CD8-positive, alpha-beta memory T cell (primary cell): ENCODE results near the gene HBM. TPM values are rescaled to one million over a fixed set of nuclear protein-coding genes. Genes with fewer than 3 reads are reported as not detected.
"Not testable (repeated sequence)": the region's sequence is repeated elsewhere in the genome, so short reads cannot be mapped to it uniquely, and the experiment has no call there.

Experiments used
- CTCF ChIA-PET: fragments of 350-600 bp; sonication (Branson Sonifier 250); formaldehyde crosslinking; loops from one replicate; lab custom pipeline; 2021; ENCODE audit warnings: antibody characterized with exemption; lab: Charles Lee
- POLR2A ChIA-PET: fragments of 350-600 bp; sonication (Branson Sonifier 250); formaldehyde crosslinking; loops from one replicate; lab custom pipeline; 2021; ENCODE audit warnings: antibody characterized with exemption; lab: Charles Lee
- DNase-seq, 5 donors: peaks; one replicate each; pipeline versions ENCODE4 v3.0.0 to v3.0.0-alpha.2; 2020 to 2022; ENCODE audit warnings: mixed read lengths in 1 of 5
- H3K27ac ChIP-seq: one replicate; pipeline ENCODE4 v1.7.0; 2013; ENCODE audit warnings: low read depth, mild to moderate bottlenecking, low read length, moderate library complexity
- H3K27me3 ChIP-seq: 2 replicates; pipeline ENCODE4 v1.7.0; 2013; ENCODE audit warnings: low read length, mild to moderate bottlenecking; ENCODE audit not compliant: insufficient read depth, poor library complexity, severe bottlenecking
- H3K36me3 ChIP-seq: 2 replicates; pipeline ENCODE4 v1.7.0; 2013; ENCODE audit warnings: mild to moderate bottlenecking, low read length, moderate library complexity; ENCODE audit not compliant: insufficient read depth
- H3K4me1 ChIP-seq: 2 replicates; pipeline ENCODE4 v1.7.0; 2013; ENCODE audit warnings: mild to moderate bottlenecking, low read length, moderate library complexity; ENCODE audit not compliant: insufficient read depth
- H3K4me3 ChIP-seq: 2 replicates; pipeline ENCODE4 v1.7.0; 2013; ENCODE audit warnings: mild to moderate bottlenecking, low read length
- H3K9me3 ChIP-seq: 2 replicates; pipeline ENCODE4 v1.7.0; 2013; ENCODE audit warnings: mild to moderate bottlenecking, low read length
- H3K27ac Mint-ChIP-seq, 8 donors: one replicate each; pipeline ENCODE4 v1.8.0; 2020 to 2021; ENCODE audit warnings: mixed read lengths in 8 of 8, mild to moderate bottlenecking in 6 of 8, inconsistent platforms in 3 of 8, moderate library complexity in 3 of 8
- H3K27me3 Mint-ChIP-seq, 2 donors: one replicate each; pipeline ENCODE4 v1.8.0; 2020 to 2021; ENCODE audit warnings: mixed read lengths in 2 of 2, mild to moderate bottlenecking in 1 of 2, moderate library complexity in 1 of 2
- H3K36me3 Mint-ChIP-seq, 3 donors: one replicate each; pipeline ENCODE4 v1.8.0; 2020 to 2021; ENCODE audit warnings: mixed read lengths in 3 of 3, inconsistent platforms in 1 of 3, mild to moderate bottlenecking in 1 of 3
- H3K4me1 Mint-ChIP-seq, 3 donors: one replicate each; pipeline ENCODE4 v1.8.0; 2020 to 2021; ENCODE audit warnings: mixed read lengths in 3 of 3, inconsistent platforms in 1 of 3, mild to moderate bottlenecking in 1 of 3
- H3K4me3 Mint-ChIP-seq, 7 donors: one replicate each; pipeline ENCODE4 v1.8.0; 2020 to 2021; ENCODE audit warnings: mixed read lengths in 7 of 7, mild to moderate bottlenecking in 6 of 7, moderate library complexity in 4 of 7, inconsistent platforms in 2 of 7
- H3K9me3 Mint-ChIP-seq, 5 donors: one replicate each; pipeline ENCODE4 v1.8.0; 2020 to 2022; ENCODE audit warnings: mixed read lengths in 5 of 5, mild to moderate bottlenecking in 3 of 5, moderate library complexity in 2 of 5, inconsistent platforms in 1 of 5
- polyA plus RNA-seq: library from polyadenylated mRNA; unstranded; fragments of 300-500 nt; fragmentation: Illumina TruSeq; gene quantifications from one replicate; pipeline ENCODE4 v1.2.3, GENCODE V29; 2021
- total RNA-seq, 2 experiments: library from RNA; stranded (reverse); gene quantifications; one replicate each; pipeline ENCODE4 v1.2.3, GENCODE V29; 2021

The HBM gene
- total and polyA plus RNA-seq, 3 experiments from 2014 or later, result not detected

DNA sequence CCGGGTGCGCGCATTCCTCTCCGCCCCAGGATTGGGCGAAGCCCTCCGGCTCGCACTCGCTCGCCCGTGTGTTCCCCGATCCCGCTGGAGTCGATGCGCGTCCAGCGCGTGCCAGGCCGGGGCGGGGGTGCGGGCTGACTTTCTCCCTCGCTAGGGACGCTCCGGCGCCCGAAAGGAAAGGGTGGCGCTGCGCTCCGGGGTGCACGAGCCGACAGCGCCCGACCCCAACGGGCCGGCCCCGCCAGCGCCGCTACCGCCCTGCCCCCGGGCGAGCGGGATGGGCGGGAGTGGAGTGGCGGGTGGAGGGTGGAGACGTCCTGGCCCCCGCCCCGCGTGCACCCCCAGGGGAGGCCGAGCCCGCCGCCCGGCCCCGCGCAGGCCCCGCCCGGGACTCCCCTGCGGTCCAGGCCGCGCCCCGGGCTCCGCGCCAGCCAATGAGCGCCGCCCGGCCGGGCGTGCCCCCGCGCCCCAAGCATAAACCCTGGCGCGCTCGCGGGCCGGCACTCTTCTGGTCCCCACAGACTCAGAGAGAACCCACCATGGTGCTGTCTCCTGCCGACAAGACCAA, 6.7 kb downstream of the HBM start, which contains the start of gene HBA2:
Gene HBA2 (plus strand): TSS at position 503 of the 568 bp plus-strand sequence. CDS start 37 bp downstream, at position 540.
- peaks cover 26% of the 10 kb centered on the region for H3K27me3 ChIP-seq
- H3K4me3 Mint-ChIP-seq, result peak within 1 kb of the TSS in 4 of 7 donors; percentile 11 to 41 (median 29)
- POLR2A ChIA-PET, result not testable (repeated sequence)

DNA sequence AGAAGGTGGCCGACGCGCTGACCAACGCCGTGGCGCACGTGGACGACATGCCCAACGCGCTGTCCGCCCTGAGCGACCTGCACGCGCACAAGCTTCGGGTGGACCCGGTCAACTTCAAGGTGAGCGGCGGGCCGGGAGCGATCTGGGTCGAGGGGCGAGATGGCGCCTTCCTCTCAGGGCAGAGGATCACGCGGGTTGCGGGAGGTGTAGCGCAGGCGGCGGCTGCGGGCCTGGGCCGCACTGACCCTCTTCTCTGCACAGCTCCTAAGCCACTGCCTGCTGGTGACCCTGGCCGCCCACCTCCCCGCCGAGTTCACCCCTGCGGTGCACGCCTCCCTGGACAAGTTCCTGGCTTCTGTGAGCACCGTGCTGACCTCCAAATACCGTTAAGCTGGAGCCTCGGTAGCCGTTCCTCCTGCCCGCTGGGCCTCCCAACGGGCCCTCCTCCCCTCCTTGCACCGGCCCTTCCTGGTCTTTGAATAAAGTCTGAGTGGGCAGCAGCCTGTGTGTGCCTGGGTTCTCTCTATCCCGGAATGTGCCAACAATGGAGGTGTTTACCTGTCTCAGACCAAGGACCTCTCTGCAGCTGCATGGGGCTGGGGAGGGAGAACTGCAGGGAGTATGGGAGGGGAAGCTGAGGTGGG, 7.6 kb downstream of the HBM start:
- peaks cover 26% of the 10 kb centered on the region for H3K27me3 ChIP-seq
- peak overlapping the region in 3 of 7 donors; percentile 26 to 41 (median 32) for H3K4me3 Mint-ChIP-seq
- H3K4me1 Mint-ChIP-seq, result peaks cover 0 to 30% (median 2%) of the 10 kb centered on the region in 3 donors

More for the DNA sequence above, 6.7 kb downstream of the HBM start, which contains the start of gene HBA2:
- H3K36me3 Mint-ChIP-seq, DNase-seq, CTCF ChIA-PET, H3K27ac ChIP-seq, H3K9me3 ChIP-seq, H3K4me3 ChIP-seq, H3K36me3 ChIP-seq, H3K9me3 Mint-ChIP-seq, H3K27ac Mint-ChIP-seq, H3K4me1 ChIP-seq: not testable (repeated sequence)
- H3K4me1 Mint-ChIP-seq, result peaks cover 0 to 28% (median 2%) of the 10 kb centered on the region in 3 donors
- H3K27me3 Mint-ChIP-seq, result peaks cover 38 to 62% of the 10 kb centered on the region in 2 donors

GRCh38 chr16:173928-174769, 8.4 kb downstream of the HBM start:
- ChIA-PET CTCF (interaction anchor here (0.6 kb wide), 1 partner anchor 10 kb away, joined by 3 read pairs; no protein-coding TSS in a partner anchor), POLR2A (interaction anchor here (0.6 kb wide), 1 partner anchor 7 kb away, joined by 3 read pairs; no protein-coding TSS in a partner anchor)
- H3K36me3 ChIP-seq, H3K4me1 ChIP-seq, H3K36me3 Mint-ChIP-seq, H3K27ac ChIP-seq, H3K9me3 Mint-ChIP-seq, H3K9me3 ChIP-seq, H3K4me3 ChIP-seq, DNase-seq, H3K27ac Mint-ChIP-seq: not testable (repeated sequence)
- Mint-ChIP-seq H3K4me1 (peaks cover 0 to 30% (median 2%) of the 10 kb centered on the region in 3 donors), H3K4me3 (peak overlapping the region in 5 of 7 donors; percentile 19 to 61 (median 46)), H3K27me3 (peaks cover 38 to 60% of the 10 kb centered on the region in 2 donors)
- peaks cover 28% of the 10 kb centered on the region for H3K27me3 ChIP-seq

More for the DNA sequence above, 7.6 kb downstream of the HBM start:
- CTCF ChIA-PET, H3K9me3 Mint-ChIP-seq, H3K27ac ChIP-seq, DNase-seq, H3K4me1 ChIP-seq, H3K9me3 ChIP-seq, H3K27ac Mint-ChIP-seq, H3K36me3 Mint-ChIP-seq, POLR2A ChIA-PET, H3K4me3 ChIP-seq, H3K36me3 ChIP-seq: not testable (repeated sequence)
- H3K27me3 Mint-ChIP-seq, result peaks cover 42 to 64% of the 10 kb centered on the region in 2 donors

DNA sequence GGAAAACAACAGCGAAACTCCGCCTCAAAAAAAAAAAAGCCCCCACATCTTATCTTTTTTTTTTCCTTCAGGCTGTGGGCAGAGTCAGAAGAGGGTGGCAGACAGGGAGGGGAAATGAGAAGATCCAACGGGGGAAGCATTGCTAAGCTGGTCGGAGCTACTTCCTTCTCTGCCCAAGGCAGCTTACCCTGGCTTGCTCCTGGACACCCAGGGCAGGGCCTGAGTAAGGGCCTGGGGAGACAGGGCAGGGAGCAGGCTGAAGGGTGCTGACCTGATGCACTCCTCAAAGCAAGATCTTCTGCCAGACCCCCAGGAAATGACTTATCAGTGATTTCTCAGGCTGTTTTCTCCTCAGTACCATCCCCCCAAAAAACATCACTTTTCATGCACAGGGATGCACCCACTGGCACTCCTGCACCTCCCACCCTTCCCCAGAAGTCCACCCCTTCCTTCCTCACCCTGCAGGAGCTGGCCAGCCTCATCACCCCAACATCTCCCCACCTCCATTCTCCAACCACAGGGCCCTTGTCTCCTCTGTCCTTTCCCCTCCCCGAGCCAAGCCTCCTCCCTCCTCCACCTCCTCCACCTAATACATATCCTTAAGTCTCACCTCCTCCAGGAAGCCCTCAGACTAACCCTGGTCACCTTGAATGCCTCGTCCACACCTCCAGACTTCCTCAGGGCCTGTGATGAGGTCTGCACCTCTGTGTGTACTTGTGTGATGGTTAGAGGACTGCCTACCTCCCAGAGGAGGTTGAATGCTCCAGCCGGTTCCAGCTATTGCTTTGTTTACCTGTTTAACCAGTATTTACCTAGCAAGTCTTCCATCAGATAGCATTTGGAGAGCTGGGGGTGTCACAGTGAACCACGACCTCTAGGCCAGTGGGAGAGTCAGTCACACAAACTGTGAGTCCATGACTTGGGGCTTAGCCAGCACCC, 9.5 kb downstream of the HBM start:
- Histone ChIP-seq H3K27ac (no peak overlapping the region), H3K9me3 (no peaks in the 10 kb centered on the region), H3K4me1 (no peaks in the 10 kb centered on the region), H3K36me3 (no peaks in the 10 kb centered on the region), H3K4me3 (no peak overlapping the region), H3K27me3 (peaks cover 36% of the 10 kb centered on the region)
- peaks cover 0 to 35% (median 4%) of the 10 kb centered on the region in 3 donors for H3K4me1 Mint-ChIP-seq
- H3K4me3 Mint-ChIP-seq, result peak overlapping the region in 6 of 7 donors; percentile 16 to 61 (median 42)
- no peak overlapping the region for H3K27ac Mint-ChIP-seq
- H3K27me3 Mint-ChIP-seq, result peaks cover 41 to 60% of the 10 kb centered on the region in 2 donors
- ChIA-PET CTCF (interaction anchor here (0.6 kb wide), 1 partner anchor 9 kb away, joined by 3 read pairs; no protein-coding TSS in a partner anchor), POLR2A (interaction anchor here (0.6 kb wide), 1 partner anchor 8 kb away, joined by 3 read pairs; no protein-coding TSS in a partner anchor)
- no peaks in the 10 kb centered on the region for H3K36me3 Mint-ChIP-seq
- DNase-seq, result no peak
- H3K9me3 Mint-ChIP-seq, result no peaks in the 10 kb centered on the region

DNA sequence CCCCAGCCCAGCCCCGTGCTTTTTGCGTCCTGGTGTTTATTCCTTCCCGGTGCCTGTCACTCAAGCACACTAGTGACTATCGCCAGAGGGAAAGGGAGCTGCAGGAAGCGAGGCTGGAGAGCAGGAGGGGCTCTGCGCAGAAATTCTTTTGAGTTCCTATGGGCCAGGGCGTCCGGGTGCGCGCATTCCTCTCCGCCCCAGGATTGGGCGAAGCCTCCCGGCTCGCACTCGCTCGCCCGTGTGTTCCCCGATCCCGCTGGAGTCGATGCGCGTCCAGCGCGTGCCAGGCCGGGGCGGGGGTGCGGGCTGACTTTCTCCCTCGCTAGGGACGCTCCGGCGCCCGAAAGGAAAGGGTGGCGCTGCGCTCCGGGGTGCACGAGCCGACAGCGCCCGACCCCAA, 10.2 kb downstream of the HBM start:
- POLR2A ChIA-PET, result not testable (repeated sequence)

DNA sequence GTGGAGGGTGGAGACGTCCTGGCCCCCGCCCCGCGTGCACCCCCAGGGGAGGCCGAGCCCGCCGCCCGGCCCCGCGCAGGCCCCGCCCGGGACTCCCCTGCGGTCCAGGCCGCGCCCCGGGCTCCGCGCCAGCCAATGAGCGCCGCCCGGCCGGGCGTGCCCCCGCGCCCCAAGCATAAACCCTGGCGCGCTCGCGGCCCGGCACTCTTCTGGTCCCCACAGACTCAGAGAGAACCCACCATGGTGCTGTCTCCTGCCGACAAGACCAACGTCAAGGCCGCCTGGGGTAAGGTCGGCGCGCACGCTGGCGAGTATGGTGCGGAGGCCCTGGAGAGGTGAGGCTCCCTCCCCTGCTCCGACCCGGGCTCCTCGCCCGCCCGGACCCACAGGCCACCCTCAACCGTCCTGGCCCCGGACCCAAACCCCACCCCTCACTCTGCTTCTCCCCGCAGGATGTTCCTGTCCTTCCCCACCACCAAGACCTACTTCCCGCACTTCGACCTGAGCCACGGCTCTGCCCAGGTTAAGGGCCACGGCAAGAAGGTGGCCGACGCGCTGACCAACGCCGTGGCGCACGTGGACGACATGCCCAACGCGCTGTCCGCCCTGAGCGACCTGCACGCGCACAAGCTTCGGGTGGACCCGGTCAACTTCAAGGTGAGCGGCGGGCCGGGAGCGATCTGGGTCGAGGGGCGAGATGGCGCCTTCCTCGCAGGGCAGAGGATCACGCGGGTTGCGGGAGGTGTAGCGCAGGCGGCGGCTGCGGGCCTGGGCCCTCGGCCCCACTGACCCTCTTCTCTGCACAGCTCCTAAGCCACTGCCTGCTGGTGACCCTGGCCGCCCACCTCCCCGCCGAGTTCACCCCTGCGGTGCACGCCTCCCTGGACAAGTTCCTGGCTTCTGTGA, 11.0 kb downstream of the HBM start, which contains the start of gene HBA1:
Gene HBA1 (plus strand): TSS at position 204 of the 906 bp plus-strand sequence. CDS start 37 bp downstream, at position 241.
- POLR2A ChIA-PET, H3K36me3 ChIP-seq, H3K36me3 Mint-ChIP-seq, CTCF ChIA-PET, H3K4me3 ChIP-seq, H3K27ac Mint-ChIP-seq, DNase-seq, H3K9me3 ChIP-seq, H3K9me3 Mint-ChIP-seq, H3K4me1 ChIP-seq: not testable (repeated sequence)
- peak within 1 kb of the TSS in 5 of 7 donors; percentile 17 to 50 (median 27) for H3K4me3 Mint-ChIP-seq
- Histone ChIP-seq H3K27me3 (peaks cover 36% of the 10 kb centered on the region), H3K27ac (peak within 1 kb of the TSS; percentile 38)
- peaks cover 36 to 51% of the 10 kb centered on the region in 2 donors for H3K27me3 Mint-ChIP-seq
- peaks cover 0 to 38% (median 4%) of the 10 kb centered on the region in 3 donors for H3K4me1 Mint-ChIP-seq

More for the DNA sequence above, 10.2 kb downstream of the HBM start:
- H3K4me3 ChIP-seq, H3K36me3 ChIP-seq, CTCF ChIA-PET, H3K27ac ChIP-seq, H3K4me1 ChIP-seq, H3K27ac Mint-ChIP-seq, H3K36me3 Mint-ChIP-seq, DNase-seq, H3K9me3 Mint-ChIP-seq, H3K9me3 ChIP-seq: not testable (repeated sequence)
- H3K27me3 Mint-ChIP-seq, result peaks cover 41 to 55% of the 10 kb centered on the region in 2 donors
- H3K27me3 ChIP-seq, result peaks cover 36% of the 10 kb centered on the region
- peak overlapping the region in 1 of 7 donors; percentile 50 for H3K4me3 Mint-ChIP-seq
- peaks cover 0 to 35% (median 4%) of the 10 kb centered on the region in 3 donors for H3K4me1 Mint-ChIP-seq
